MM.1S (cell line): ENCODE data around the gene OPA3.

ENCODE experiments used
- DNase-seq: peaks from one replicate; pipeline ENCODE4 v3.0.0-alpha.2; 2015
- H2AFZ ChIP-seq: fragments of 300-600 bp; sonication (generic); 2 replicates; pipeline ENCODE4 v1.6.0; 2016; ENCODE audit warnings: antibody characterized with exemption, low read length
- H3F3A ChIP-seq: fragments of 300-600 bp; sonication (generic); 2 replicates; pipeline ENCODE4 v1.6.1; 2016; ENCODE audit warnings: mild to moderate bottlenecking, antibody characterized with exemption, low read length, moderate library complexity, mixed read lengths; ENCODE audit not compliant: insufficient read depth
- H3K27ac ChIP-seq: fragments of 300-600 bp; sonication (generic); 2 replicates; pipeline ENCODE4 v1.5.1; 2016; ENCODE audit warnings: mild to moderate bottlenecking, low read length
- H3K27me3 ChIP-seq: fragments of 300-600 bp; sonication (generic); replicated peaks from 2 replicates; pipeline ENCODE4 v1.6.0; 2016; ENCODE audit warnings: low read length; ENCODE audit not compliant: insufficient read depth
- H3K36me3 ChIP-seq: fragments of 300-600 bp; sonication (generic); replicated peaks from 2 replicates; pipeline ENCODE4 v1.6.1; 2016; ENCODE audit warnings: mild to moderate bottlenecking, low read length, mixed read lengths; ENCODE audit not compliant: insufficient read depth
- H3K4me1 ChIP-seq: fragments of 300-600 bp; sonication (generic); 2 replicates; pipeline ENCODE4 v1.6.1; 2016; ENCODE audit warnings: low read length, mixed read lengths
- H3K4me2 ChIP-seq: fragments of 300-600 bp; sonication (generic); 2 replicates; pipeline ENCODE4 v1.6.0; 2016; ENCODE audit warnings: low read depth, low read length
- H3K4me3 ChIP-seq: fragments of 300-600 bp; sonication (generic); 2 replicates; pipeline ENCODE4 v1.5.1; 2016; ENCODE audit warnings: low read length, mixed read lengths
- H3K79me2 ChIP-seq: fragments of 300-600 bp; sonication (generic); 2 replicates; pipeline ENCODE4 v1.6.1; 2016; ENCODE audit warnings: mixed run types, low read length, mixed read lengths
- H3K9ac ChIP-seq: fragments of 300-600 bp; sonication (generic); 2 replicates; pipeline ENCODE4 v1.6.1; 2016; ENCODE audit warnings: low read length, mixed read lengths
- H3K9me2 ChIP-seq: fragments of 300-600 bp; sonication (generic); replicated peaks from 2 replicates; pipeline ENCODE4 v1.6.1; 2016; ENCODE audit warnings: mild to moderate bottlenecking, low read length, mixed read lengths; ENCODE audit not compliant: insufficient read depth
- H3K9me3 ChIP-seq: fragments of 300-600 bp; sonication (generic); replicated peaks from 2 replicates; pipeline ENCODE4 v1.6.1; 2016; ENCODE audit warnings: mild to moderate bottlenecking, low read length, mixed read lengths; ENCODE audit not compliant: insufficient read depth
- H4K20me1 ChIP-seq: fragments of 300-600 bp; sonication (generic); 2 replicates; pipeline ENCODE4 v1.6.1; 2016; ENCODE audit warnings: mild to moderate bottlenecking, low read length, moderate library complexity, mixed read lengths; ENCODE audit not compliant: insufficient read depth
- EZH2 ChIP-seq: fragments of 300-600 bp; sonication (generic); optimal IDR thresholded peaks from 2 replicates; pipeline ENCODE3; 2017; ENCODE audit warnings: low read depth, mild to moderate bottlenecking, antibody characterized with exemption, low read length, mixed read lengths
- EZH2phosphoT487 ChIP-seq: fragments of 300-600 bp; sonication (generic); IDR thresholded peaks from 2 replicates; pipeline ENCODE4 v1.6.1; 2018; ENCODE audit warnings: antibody characterized with exemption, low read length
- TF ChIP-seq, protein P1 (sequence below): fragments of 300-600 bp; sonication (generic); IDR thresholded peaks from 2 replicates; pipeline ENCODE4 v1.5.1; 2016; ENCODE audit warnings: antibody characterized with exemption, low read length, mixed read lengths

Gene OPA3

DNA sequence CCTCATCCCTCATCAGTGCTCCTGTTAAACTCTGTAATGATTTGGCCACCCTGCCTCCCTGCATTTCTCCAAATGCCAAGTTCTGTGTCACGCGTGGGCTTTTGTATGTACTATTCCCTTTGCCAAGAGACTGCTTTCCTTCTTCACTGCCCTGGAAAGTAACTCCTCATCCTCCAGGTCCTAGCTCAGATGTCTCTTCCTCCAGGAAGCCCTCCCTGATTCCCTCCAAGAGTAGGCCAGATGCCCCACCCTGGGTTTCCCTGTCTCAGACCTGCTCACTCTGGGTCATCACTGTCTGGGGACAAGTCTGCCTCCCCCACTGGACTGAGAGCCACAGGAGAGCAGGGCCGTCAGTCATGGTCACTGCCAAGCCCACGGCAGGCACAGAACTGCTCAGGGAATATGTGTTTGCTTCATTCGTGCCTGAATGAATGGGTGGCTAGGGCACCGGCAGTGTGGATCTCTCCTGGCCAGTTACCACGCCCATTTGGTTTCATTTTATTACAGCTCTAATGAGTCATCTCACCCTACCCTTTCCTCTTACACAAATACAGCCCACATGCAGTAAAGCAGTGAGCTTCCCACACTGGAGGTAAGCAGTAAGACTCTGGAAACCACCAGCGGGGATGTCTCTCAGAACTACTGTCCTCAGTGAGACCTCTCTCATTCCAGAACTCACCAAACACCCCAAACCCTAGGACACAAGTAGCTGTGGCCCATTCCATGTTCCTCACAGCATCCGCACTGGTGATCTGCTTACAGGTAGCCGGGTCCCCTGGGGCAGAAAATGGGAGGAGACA, 29.5 kb upstream of the OPA3 start:
- H3K9me3 ChIP-seq = no peaks in the 10 kb centered on the region
- H3K4me2 ChIP-seq = peak overlapping the region; percentile 24
- peak overlapping the region; percentile 68; the same call in 1 of the 2 replicates for H3K27ac ChIP-seq
- H3K27me3 ChIP-seq = no peaks in the 10 kb centered on the region
- TF ChIP-seq EZH2phosphoT487 (no peak), EZH2 (no peak)
- TF ChIP-seq, protein P1, sequence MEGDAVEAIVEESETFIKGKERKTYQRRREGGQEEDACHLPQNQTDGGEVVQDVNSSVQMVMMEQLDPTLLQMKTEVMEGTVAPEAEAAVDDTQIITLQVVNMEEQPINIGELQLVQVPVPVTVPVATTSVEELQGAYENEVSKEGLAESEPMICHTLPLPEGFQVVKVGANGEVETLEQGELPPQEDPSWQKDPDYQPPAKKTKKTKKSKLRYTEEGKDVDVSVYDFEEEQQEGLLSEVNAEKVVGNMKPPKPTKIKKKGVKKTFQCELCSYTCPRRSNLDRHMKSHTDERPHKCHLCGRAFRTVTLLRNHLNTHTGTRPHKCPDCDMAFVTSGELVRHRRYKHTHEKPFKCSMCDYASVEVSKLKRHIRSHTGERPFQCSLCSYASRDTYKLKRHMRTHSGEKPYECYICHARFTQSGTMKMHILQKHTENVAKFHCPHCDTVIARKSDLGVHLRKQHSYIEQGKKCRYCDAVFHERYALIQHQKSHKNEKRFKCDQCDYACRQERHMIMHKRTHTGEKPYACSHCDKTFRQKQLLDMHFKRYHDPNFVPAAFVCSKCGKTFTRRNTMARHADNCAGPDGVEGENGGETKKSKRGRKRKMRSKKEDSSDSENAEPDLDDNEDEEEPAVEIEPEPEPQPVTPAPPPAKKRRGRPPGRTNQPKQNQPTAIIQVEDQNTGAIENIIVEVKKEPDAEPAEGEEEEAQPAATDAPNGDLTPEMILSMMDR = no peak
- no peaks in the 10 kb centered on the region for H3K36me3 ChIP-seq
- no peaks in the 10 kb centered on the region for H3K9me2 ChIP-seq
- peaks cover 10% of the 10 kb centered on the region for H3F3A ChIP-seq
- no peaks in the 10 kb centered on the region for H3K79me2 ChIP-seq
- no peak overlapping the region for H3K4me3 ChIP-seq
- H3K4me1 ChIP-seq = peaks cover 16% of the 10 kb centered on the region
- peak; percentile 54 for DNase-seq
- H4K20me1 ChIP-seq = no peaks in the 10 kb centered on the region
- H2AFZ ChIP-seq = 0 out of 2 replicates have a peak overlapping the region, but pooled peaks have one; percentile 37
- peak overlapping the region; percentile 21; the same call in 1 of the 2 replicates for H3K9ac ChIP-seq

DNA sequence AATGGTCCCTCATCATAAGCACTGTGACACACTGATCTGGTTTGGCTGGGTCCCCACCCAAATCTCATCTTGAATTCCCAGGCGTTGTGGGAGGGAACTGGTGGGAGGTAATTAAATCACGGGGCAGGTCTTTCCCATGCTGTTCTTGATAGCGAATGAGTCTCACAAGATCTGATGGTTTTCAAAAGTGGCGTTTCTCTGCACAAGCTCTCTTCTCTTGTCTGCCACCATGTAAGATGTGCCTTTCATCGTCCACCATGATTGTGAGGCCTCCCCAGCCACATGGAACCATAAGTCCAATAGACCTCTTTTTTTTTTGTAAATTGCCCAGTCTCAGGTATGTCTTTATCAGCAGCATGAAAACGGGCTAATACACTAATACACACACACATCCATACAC, 24.3 kb upstream of the OPA3 start:
- H3K4me2 ChIP-seq = no peak overlapping the region
- H3K27ac ChIP-seq = no peak overlapping the region
- no peaks in the 10 kb centered on the region for H3K79me2 ChIP-seq
- H4K20me1 ChIP-seq = no peaks in the 10 kb centered on the region
- no peak overlapping the region for H3K9ac ChIP-seq
- no peaks in the 10 kb centered on the region for H3K9me2 ChIP-seq
- TF ChIP-seq EZH2 = no peak
- no peak for TF ChIP-seq EZH2phosphoT487
- TF ChIP-seq, protein P1 = no peak
- H3K4me1 ChIP-seq = peaks cover 9% of the 10 kb centered on the region
- no peak overlapping the region for H3K4me3 ChIP-seq
- no peak for DNase-seq
- no peaks in the 10 kb centered on the region for H3K9me3 ChIP-seq
- no peaks in the 10 kb centered on the region for H3K36me3 ChIP-seq
- H3K27me3 ChIP-seq = no peaks in the 10 kb centered on the region
- 0 out of 2 replicates have a peak, but pooled peaks cover 1% of the 10 kb centered on the region for H3F3A ChIP-seq
- no peak overlapping the region for H2AFZ ChIP-seq

DNA sequence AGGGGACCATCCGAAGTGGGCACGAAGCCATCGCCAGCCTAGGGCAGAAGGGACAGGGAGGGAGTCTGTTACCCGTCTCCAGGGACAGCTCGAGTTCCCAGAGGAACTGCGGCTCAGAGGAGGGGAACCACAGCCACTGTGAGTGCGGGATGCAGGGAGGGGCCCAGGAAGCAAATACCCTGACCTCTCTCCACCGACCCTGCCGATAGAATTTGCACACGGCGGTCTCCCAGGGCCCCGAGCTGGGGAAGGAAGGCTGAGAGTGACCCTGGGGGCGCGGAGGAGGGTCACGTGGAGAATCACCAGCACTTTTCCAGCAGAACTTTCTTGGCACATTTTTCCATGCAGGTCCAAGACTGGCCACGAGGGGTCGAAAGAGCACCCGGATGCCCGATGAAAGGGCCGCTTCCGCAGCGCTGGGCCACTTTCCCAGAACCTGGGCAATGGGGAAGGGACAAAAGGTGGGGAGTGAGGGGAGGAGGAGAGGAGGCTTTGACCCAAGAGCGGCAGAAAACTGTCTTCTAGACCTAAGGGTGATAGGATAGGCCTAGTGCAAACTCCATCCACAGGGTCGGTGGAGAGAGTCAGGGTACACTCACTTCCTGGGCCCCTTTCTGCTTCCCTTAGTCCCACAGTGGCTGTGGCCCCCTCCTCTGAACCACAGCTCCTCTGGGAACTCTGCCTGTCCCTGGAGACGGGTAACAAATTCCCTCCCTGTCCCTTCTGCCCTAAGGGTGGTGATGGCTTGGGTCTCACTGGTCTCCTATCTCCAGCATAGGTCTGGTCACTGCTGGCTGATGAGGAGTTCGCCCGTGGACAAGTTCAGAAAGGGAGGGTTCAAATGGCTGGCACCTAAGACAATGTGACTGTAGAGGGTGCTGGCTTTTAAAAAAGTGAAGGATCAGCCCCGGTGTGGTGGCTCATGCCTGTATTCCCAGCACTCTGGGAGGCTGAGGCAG, 22.7 kb upstream of the OPA3 start:
- no peaks in the 10 kb centered on the region for H3K36me3 ChIP-seq
- no peaks in the 10 kb centered on the region for H3K79me2 ChIP-seq
- no peaks in the 10 kb centered on the region for H3K9me2 ChIP-seq
- peaks cover 7% of the 10 kb centered on the region for H3K27me3 ChIP-seq
- H3F3A ChIP-seq = no peaks in the 10 kb centered on the region
- H3K4me1 ChIP-seq = peaks cover 7% of the 10 kb centered on the region; the same call in 1 of the 2 replicates
- TF ChIP-seq, protein P1 = peak; percentile 80
- TF ChIP-seq EZH2phosphoT487 = no peak
- H2AFZ ChIP-seq = peak overlapping the region; percentile 92
- peak overlapping the region; percentile 15; the same call in 1 of the 2 replicates for H3K4me3 ChIP-seq
- H3K9ac ChIP-seq = no peak overlapping the region; the same call in 1 of the 2 replicates
- H3K27ac ChIP-seq = no peak overlapping the region
- H3K4me2 ChIP-seq = peak overlapping the region; percentile 59
- no peaks in the 10 kb centered on the region for H4K20me1 ChIP-seq
- no peaks in the 10 kb centered on the region for H3K9me3 ChIP-seq
- no peak for DNase-seq
